ENCODE data around the gene PDE8A.
"Not testable (repeated sequence)": the region's sequence is repeated elsewhere in the genome, so short reads cannot be mapped to it uniquely, and the experiment has no call there.

The PDE8A gene

GRCh38 chr15:84991014-84991712 lies 9.5 kb downstream of the PDE8A start:
- DNase-seq: no peak

- DNase-seq: no peak
Observed at GRCh38 chr15:84992157-84992944, 10.7 kb downstream of the PDE8A start.

DNA sequence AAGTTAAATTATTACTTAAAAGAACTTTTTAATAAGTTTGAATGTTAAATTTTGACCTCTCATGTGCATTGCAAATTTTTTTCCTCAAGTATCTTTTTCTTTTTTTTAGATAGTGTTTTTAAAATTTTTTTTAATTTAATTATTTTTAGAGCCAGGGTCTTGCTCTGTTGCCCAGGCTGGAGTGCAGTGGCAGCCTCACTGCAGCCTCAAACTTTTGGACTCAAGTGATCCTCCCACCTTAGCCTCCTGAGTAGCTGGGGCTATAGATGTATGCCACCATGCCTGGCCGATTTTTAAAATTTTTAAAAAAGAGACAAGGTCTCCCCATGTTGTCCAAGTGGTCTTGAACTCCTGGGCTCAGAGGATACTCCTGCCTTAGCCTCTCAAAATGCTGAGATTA lies 14.4 kb downstream of the PDE8A start:
- no peak for DNase-seq

- DNase-seq: not testable (repeated sequence)
Observed at GRCh38 chr15:84996714-84997113, 15.1 kb downstream of the PDE8A start.

- not testable (repeated sequence) for DNase-seq
Observed at GRCh38 chr15:84997214-84997613, 15.6 kb downstream of the PDE8A start.

DNA sequence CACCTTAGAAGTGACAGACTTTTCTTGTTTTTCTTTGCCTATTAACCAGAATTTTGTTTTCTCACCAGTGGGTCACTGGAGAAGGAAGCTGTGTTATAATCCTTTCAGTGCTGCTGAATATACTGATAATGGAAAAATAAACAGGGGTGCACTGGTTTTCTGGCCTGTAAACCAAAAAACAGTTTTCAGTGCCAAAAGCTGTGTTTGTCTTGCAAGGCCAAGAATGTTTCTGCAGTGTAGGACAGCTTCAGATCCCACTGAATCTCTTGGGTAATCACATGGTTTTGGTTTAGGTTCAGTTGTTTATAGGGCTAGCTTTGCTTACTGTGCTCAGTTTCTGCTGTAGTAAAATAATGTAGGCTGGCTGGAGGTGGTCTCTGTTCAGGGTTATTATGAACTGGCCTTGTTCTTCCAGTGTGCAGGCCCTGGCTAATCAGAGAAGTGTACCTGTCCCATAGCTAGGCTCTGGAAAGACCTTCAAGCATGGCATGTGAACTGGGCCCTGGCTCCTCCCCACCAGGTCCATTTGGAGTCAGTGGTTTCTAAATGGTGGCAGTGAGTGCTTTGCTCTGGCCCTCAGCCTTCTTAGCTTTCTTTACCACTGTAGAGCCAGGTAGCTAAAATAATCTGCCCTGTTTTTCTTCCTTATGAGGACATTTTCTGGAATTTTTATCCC lies 18.7 kb downstream of the PDE8A start:
- DNase-seq: no peak

- no peak for DNase-seq
Observed at GRCh38 chr15:85000937-85001336, 19.3 kb downstream of the PDE8A start.

GRCh38 chr15:85002517-85002916 lies 20.9 kb downstream of the PDE8A start:
- no peak for DNase-seq

- DNase-seq: no peak
Observed at GRCh38 chr15:85003593-85004312, 22.1 kb downstream of the PDE8A start.

GRCh38 chr15:85004550-85004949 lies 22.9 kb downstream of the PDE8A start:
- no peak for DNase-seq

DNA sequence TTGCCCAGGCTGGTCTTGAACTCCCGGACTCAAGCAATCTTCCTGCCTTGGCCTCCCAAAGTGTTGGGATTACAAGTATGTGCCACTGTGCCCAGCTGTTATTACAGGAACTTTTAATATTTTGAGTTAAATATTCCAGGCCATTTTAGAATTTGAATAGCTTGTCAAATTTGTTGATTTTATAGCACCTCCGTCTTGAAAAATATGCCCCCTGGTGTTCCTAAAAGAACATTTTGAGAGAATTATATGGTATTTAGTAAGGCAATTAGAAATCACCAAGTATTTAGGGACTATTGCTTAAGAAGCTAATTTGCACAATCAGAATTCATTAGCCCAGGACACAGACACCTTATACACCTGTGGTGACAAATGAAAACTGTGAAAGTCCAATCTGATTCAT lies 23.7 kb downstream of the PDE8A start:
- DNase-seq: no peak

DNA sequence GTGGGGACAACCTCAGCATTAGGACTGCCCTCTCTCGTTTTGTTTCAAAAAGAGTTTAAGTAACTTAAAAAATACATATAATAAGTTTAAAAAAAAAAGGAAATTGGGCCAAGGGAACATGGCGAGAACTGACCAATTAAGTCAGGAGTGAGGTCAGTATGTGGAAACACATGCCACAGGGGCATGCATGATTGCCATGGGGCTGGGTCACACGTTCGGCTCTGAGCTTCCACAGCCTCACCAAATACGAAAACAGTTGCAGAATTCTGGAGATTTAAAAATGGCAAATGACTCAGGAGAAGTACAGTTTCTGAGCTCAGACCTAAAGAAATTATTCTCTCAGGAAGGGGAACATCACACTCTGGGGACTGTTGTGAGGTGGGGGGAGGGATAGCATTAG lies 24.1 kb downstream of the PDE8A start:
- no peak for DNase-seq

- no peak for DNase-seq
Observed at GRCh38 chr15:85006201-85006600, 24.5 kb downstream of the PDE8A start.

DNA sequence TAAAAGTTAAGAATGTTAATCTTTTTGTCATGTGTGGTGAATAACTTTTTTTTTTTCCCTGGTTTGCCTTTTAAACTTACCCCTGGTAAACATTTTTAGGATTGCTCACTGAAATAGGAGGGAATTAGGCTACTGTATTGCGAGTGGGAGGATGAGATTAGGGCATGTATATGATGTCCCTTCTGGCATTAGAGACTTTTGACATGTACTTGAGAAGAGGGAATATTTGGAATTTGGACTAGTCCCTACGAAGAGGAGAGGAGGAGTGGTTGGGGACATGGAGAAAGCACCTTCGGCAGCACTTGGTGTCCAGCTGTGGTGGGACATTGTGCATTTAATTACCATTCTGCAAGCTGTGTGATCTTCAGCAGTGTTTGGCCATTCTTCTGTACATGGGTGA lies 25.0 kb downstream of the PDE8A start:
- no peak for DNase-seq

DNA sequence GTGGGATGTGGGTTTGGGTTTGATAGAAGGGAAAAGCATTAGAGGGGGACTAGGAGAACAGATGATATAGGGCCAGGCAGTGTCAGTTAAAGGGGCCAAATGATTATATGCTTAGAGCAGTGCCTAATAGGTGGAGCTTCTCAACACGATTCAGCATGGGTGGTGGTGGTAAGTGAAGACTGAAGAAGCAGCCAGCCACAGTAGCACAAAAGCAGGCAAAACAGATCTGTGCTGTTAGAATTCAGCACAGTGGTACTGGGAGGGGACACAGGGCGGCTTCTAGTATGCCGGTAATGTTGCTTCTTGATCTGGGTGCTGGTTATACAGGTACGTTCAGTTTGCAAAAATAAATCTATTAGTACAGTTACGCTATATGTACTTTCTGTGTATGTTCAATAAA lies 25.5 kb downstream of the PDE8A start:
- DNase-seq: no peak

- DNase-seq: no peak
Observed at GRCh38 chr15:85007741-85008397, 26.2 kb downstream of the PDE8A start.

DNA sequence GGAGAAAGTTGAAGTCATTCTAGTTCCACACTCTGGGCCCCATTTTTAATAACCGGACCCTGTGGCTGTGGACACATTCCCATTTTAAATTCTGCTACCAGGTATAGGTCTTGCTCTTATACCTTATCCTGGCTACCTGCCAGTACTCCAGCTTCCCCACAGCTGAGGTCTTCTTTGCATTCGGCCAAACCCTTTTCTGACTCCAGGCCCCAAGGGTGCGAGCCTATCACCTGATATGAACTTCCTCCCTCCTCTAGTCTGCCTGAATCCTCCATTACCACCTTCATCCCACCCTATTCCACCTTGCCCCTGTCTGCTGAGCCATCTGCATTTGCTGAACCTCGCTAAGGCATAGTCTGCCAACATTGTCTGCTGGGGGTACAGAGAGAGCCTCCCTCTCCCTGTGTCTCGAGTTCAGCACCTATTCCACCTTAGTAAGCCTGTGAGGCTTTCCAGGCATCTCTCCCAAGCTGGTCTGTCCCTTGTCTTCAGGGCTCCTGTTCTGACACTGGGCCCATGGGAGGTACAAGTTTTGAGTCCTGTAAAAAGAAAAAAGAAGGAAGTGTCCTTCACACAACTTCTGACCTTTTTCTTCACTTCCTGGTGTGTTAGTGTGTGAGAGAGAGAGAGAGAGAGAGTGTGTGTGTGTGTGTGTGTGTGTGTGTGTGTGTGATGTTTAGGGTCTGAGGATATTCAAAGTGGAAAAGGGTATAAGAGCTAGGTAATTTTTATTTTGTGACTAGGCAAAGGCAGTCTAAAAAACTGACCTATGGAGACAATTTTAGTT lies 27.0 kb downstream of the PDE8A start:
- DNase-seq: no peak

- no peak for DNase-seq
Observed at GRCh38 chr15:85009435-85009834, 27.8 kb downstream of the PDE8A start.

DNA sequence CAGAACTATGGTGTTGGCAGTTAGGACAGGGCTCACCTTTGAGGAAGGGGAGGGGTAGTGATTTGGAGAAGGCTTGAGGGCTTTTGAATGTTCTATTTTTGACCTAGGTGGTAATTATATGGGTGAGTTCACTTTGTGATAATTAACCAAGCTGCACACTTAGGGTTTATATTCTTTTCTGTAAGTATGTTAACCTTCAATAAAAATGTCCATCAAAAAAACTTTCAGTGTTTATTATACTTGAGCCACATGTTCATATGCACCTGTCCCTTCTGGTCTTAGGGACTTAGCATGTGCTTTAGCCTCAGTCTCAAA lies 28.4 kb downstream of the PDE8A start:
- DNase-seq: no peak

DNA sequence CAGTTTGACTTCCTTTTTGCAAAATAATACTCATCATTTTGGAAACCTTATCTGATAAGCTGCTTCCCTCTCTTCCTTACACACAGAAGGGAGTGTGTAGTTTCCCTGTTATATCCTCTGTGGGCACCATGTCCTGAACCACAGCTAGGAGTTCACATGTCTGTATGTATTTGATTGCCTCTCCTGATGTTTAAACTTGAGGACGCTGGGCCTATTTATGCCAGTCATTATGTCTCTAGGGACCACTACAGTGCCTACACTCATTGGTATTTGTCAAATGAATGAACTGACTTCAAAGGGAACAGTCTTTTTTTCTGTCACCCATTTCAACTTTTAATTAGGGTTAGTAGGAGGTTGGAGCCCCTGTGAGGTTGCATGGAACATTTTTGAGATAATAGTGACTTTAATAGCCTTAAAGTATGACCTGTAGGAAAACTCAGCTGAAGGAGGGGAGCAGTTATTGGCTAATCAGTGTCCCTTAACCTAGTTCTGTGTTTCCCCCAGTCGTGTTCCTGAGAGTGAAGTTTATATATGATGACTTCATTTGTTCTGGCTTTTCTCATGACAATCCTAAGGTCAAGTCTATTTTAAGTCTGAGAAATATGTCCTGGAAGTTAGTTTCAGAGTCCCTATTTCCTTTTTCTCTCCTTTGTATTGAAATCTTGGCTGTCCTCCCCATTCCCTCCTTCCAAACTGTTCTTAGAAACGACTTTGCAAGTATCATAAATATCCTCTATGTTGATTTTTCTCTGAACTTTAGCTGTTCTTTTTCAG lies 28.9 kb downstream of the PDE8A start:
- no peak for DNase-seq

- DNase-seq: no peak
Observed at GRCh38 chr15:85011160-85011571, 29.5 kb downstream of the PDE8A start.
